ENCODE data around the gene SMTNL1.
"Not testable (repeated sequence)": the region's sequence is repeated elsewhere in the genome, so short reads cannot be mapped to it uniquely, and the experiment has no call there.

SMTNL1 gene

GRCh38 chr11:57508341-57509170 lies 28.8 kb upstream of the SMTNL1 start:
- no peak for DNase-seq

- no peak for DNase-seq
Measured at GRCh38 chr11:57511741-57512430, 25.5 kb upstream of the SMTNL1 start.

GRCh38 chr11:57512646-57513451 lies 24.5 kb upstream of the SMTNL1 start:
- DNase-seq, result no peak

- DNase-seq, result no peak
Measured at GRCh38 chr11:57513452-57513795, 24.0 kb upstream of the SMTNL1 start.

GRCh38 chr11:57513911-57514537 lies 23.4 kb upstream of the SMTNL1 start:
- DNase-seq, result no peak

- no peak for DNase-seq
Measured at GRCh38 chr11:57514538-57515331, 22.7 kb upstream of the SMTNL1 start.

- DNase-seq, result no peak
Measured at GRCh38 chr11:57515332-57516060, 21.9 kb upstream of the SMTNL1 start, which contains the start of gene SLC43A1. TSS of gene SLC43A1 (minus strand) at chr11:57515702. CDS start at chr11:57514111, 1,591 bp downstream.

GRCh38 chr11:57516061-57516443 lies 21.3 kb upstream of the SMTNL1 start:
- no peak for DNase-seq

GRCh38 chr11:57521116-57521515 lies 16.3 kb upstream of the SMTNL1 start:
- DNase-seq, result no peak

- no peak for DNase-seq
Measured at GRCh38 chr11:57523419-57523818, 14.0 kb upstream of the SMTNL1 start.

- DNase-seq, result no peak
Measured at GRCh38 chr11:57527056-57527631, 10.3 kb upstream of the SMTNL1 start.

- DNase-seq, result no peak
Measured at GRCh38 chr11:57529012-57529411, 8.4 kb upstream of the SMTNL1 start.

GRCh38 chr11:57530215-57530595 lies 7.2 kb upstream of the SMTNL1 start:
- no peak for DNase-seq

- DNase-seq, result peak; percentile 92
Measured at GRCh38 chr11:57530596-57531507, 6.5 kb upstream of the SMTNL1 start, which contains the start of gene TIMM10. TSS of gene TIMM10 (minus strand) at chr11:57530754. CDS start at chr11:57530189, 565 bp downstream.

- DNase-seq, result not testable (repeated sequence)
Measured at GRCh38 chr11:57534449-57534848, 2.9 kb upstream of the SMTNL1 start.

- DNase-seq, result no peak
Measured at GRCh38 chr11:57539342-57539741, 1.9 kb downstream of the SMTNL1 start.

GRCh38 chr11:57541169-57541568 lies 3.8 kb downstream of the SMTNL1 start:
- no peak for DNase-seq

GRCh38 chr11:57542582-57542981 lies 5.2 kb downstream of the SMTNL1 start:
- no peak for DNase-seq

- DNase-seq, result no peak
Measured at GRCh38 chr11:57543593-57543992, 6.2 kb downstream of the SMTNL1 start.

- DNase-seq, result no peak
Measured at GRCh38 chr11:57544566-57544965, 7.2 kb downstream of the SMTNL1 start.
